Activated T-cell treated with anti-CD3 and anti-CD28 coated beads, Interleukin-2, amount 50 U/mL, for 4 hours (primary cell): Measurements from ENCODE around the gene EYS. TPM values are rescaled to one million over a fixed set of nuclear protein-coding genes. Genes with fewer than 3 reads are reported as not detected.
"Not testable (repeated sequence)": the region's sequence is repeated elsewhere in the genome, so short reads cannot be mapped to it uniquely, and the experiment has no call there.

Experiments
- ATAC-seq, 2 donors: fragments of 200-7000 bp; cut with Tn5 transposase; one replicate each; pipeline ENCODE4 v1.10.0; 2021
- DNase-seq: peaks from one replicate; pipeline ENCODE4 v3.0.0-alpha.2; 2020
- H3K27me3 Mint-ChIP-seq: one replicate; pipeline ENCODE4 v1.8.0; 2021; ENCODE audit warnings: low read depth, mixed read lengths
- H3K36me3 Mint-ChIP-seq: one replicate; pipeline ENCODE4 v1.8.0; 2022; ENCODE audit warnings: mixed read lengths; ENCODE audit not compliant: insufficient read depth
- H3K4me1 Mint-ChIP-seq: one replicate; pipeline ENCODE4 v1.8.0; 2021; ENCODE audit warnings: low read depth, mixed read lengths
- H3K4me3 Mint-ChIP-seq: one replicate; pipeline ENCODE4 v1.8.0; 2021; ENCODE audit warnings: mild to moderate bottlenecking, moderate library complexity, mixed read lengths
- H3K9me3 Mint-ChIP-seq: one replicate; pipeline ENCODE4 v1.8.0; 2021; ENCODE audit warnings: mixed read lengths
- total RNA-seq, 3 donors: library from RNA; stranded (reverse); gene quantifications; one replicate each; pipeline ENCODE4 v1.2.1, GENCODE V29; 2021

EYS gene
- total RNA-seq, 3 donors from 2014 or later: not detected

DNA sequence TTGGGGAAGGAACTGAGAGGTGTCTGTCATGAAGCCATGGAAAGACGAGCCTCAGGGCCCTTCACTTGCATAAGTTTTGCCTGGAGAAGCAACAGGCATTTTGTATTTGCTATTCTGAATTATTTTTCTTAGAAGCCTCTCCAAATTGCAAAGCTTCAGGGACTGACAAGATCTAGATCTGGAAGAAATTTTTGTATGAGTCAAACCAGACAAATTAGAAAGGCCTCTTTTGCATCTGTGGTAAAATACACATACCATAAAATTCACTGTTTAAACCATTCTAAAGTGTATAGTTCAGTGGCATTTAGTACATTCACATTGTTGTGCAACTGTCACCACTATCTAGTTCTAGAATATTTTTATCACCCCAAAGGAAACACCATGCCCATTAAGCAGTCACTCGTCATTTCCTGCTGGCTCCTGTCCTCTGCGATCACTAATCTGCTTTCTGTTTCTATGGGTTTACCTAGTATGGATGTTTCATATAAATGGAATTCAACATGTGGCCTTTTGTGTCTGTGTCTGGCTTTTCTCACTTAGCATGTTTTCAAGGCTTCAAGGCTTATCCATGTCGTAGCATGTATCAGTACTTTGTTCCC is 1802.3 kb downstream of the EYS start:
- DNase-seq (no peak), ATAC-seq (no peak)
- Mint-ChIP-seq H3K36me3 (no peaks in the 10 kb centered on the region), H3K4me3 (no peak overlapping the region), H3K4me1 (no peaks in the 10 kb centered on the region), H3K9me3 (no peaks in the 10 kb centered on the region), H3K27me3 (no peaks in the 10 kb centered on the region)

DNA sequence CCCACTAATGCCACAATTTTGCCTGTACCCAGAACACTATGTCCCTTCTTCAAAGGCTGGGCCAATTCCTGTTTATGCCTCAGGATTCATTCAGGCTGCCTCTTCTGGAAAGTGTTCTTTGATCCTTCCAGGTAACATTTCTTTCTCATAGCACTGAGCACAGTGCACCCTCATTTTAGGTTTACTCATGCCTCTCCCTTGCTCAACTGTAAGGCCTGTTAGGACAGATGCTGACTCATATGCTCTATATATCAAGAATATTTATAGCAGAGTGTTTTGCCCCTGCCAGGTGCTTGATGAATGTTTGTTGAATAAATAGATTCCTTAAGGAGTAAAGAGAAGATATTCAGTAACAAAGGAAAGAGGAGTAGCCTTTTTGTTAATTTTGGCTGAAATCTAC is 1807.5 kb downstream of the EYS start:
- no peak for DNase-seq
- Mint-ChIP-seq H3K36me3 (no peaks in the 10 kb centered on the region), H3K4me1 (no peaks in the 10 kb centered on the region), H3K9me3 (no peaks in the 10 kb centered on the region), H3K4me3 (no peak overlapping the region), H3K27me3 (no peaks in the 10 kb centered on the region)
- ATAC-seq: no peak

DNA sequence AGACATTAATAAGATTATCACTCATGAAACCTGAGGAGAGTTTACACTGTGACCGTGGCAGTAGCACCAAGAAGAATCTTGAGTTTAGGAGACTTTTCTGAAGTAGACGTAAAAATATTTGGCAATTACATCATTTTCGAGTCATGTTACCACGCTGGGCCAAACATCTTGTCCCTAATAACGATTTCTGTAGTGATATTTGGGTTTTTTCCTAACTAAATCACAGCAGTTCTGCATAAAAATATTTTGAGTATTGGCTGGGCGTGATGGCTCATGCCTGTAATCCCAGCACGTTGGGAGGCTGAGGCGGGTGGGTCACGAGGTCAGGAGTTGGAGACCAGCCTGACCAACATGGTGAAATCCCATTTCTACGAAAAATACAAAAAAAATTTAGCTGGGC is 1809.1 kb downstream of the EYS start:
- Mint-ChIP-seq H3K36me3 (no peaks in the 10 kb centered on the region), H3K27me3 (no peaks in the 10 kb centered on the region), H3K4me3 (no peak overlapping the region), H3K4me1 (no peaks in the 10 kb centered on the region), H3K9me3 (no peaks in the 10 kb centered on the region)
- ATAC-seq: no peak
- no peak for DNase-seq

DNA sequence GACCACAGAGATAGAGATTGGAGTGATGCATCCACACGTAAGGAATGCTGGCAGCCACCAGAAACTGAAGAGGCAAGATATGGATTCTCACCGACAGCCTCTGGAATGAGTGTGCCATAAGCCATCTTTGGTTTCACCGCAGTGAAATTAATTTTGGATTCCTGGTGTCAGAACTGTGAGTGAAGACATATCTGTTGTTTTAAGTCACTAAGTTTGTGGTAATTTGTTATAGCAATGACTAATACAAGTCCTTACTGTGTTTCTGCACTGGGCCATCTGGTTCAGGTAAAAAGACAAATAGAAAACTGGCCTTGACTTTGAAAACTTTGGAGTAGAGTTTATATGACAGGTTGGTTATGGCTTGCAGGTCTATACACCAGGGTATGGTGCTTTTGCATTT is 1809.6 kb downstream of the EYS start:
- no peaks in the 10 kb centered on the region for H3K4me1 Mint-ChIP-seq
- no peak for DNase-seq
- no peaks in the 10 kb centered on the region for H3K9me3 Mint-ChIP-seq
- no peaks in the 10 kb centered on the region for H3K27me3 Mint-ChIP-seq
- no peak for ATAC-seq
- H3K36me3 Mint-ChIP-seq: no peaks in the 10 kb centered on the region
- H3K4me3 Mint-ChIP-seq: no peak overlapping the region

DNA sequence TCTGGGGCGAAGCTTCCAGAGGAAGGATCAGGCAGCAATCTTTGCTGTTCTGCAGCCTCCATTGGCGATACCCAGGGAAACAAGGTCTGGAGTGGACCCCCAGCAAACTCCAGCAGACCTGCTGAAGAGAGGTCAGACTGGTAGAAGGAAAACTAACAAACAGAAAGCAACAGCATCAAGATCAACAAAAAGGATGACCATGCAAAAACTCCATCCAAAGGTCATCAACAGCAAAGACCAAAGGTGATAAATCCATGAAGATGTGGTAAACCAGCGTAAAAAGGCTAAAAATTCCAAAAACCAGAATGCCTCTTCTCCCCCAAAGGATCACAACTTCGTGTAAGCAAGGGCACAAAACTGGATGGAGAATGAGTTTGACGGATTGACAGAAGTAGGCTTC is 1818.6 kb downstream of the EYS start:
- no peaks in the 10 kb centered on the region for H3K9me3 Mint-ChIP-seq
- H3K36me3 Mint-ChIP-seq: no peaks in the 10 kb centered on the region
- no peak overlapping the region for H3K4me3 Mint-ChIP-seq
- ATAC-seq (no peak), DNase-seq (no peak)
- no peaks in the 10 kb centered on the region for H3K4me1 Mint-ChIP-seq
- peaks cover 1% of the 10 kb centered on the region for H3K27me3 Mint-ChIP-seq

DNA sequence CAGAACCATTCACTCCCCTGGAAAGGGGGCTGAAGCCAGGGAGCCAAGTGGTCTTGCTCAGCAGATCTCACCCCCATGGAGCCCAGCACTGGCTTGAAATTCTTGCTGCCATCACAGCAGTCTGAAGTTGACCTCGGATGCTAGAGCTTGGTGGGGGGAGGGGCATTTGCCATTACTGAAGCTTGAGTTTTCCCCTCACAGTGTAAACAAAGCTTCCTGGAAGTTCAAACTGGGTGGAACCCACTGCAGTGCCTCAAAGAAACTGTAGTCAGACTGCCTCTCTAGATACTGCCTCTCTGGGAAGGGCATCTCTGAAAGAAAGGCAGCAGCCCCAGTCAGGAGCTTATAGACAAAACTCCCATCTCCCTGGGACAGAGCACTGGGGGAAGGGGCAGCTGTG is 1819.2 kb downstream of the EYS start:
- not testable (repeated sequence) for H3K4me1 Mint-ChIP-seq, H3K9me3 Mint-ChIP-seq, DNase-seq, H3K27me3 Mint-ChIP-seq, H3K4me3 Mint-ChIP-seq, H3K36me3 Mint-ChIP-seq, ATAC-seq

DNA sequence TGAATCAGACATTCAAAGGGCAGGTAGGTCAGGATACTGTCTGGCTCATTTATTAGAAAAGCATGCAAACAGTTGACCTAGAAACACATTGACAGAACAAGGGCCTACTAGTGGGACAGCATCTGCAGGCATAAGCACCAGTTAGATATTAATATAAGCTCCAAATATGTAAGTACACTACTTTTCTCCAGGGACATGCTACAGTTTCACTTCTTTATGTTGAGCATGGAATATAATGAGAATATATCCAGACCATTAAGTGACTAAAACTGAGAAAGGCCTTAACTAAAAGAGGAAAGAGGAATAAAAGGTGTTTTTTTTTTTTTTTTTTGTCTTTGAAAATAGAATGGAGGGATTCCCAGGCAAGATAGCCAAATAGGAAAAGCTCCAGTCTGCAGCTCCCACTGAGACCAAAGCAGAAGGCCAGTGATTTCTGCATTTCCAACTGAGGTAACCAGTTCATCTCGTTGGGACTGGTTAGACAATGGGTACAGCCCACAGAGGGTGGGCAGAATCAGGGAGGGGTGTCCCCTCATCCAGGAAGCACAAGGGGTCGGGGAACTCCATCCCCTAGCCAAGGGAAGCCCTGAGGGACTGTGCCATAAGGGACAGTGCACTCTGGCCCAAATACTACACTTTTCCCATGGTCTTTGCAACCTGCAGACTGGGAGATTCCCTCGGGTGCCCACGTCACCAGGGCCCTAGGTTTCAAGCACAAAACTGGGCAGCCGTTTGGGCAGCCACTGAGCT is 1819.8 kb downstream of the EYS start:
- Mint-ChIP-seq H3K9me3 (no peaks in the 10 kb centered on the region), H3K4me1 (no peaks in the 10 kb centered on the region), H3K36me3 (no peaks in the 10 kb centered on the region), H3K4me3 (no peak overlapping the region), H3K27me3 (peaks cover 1% of the 10 kb centered on the region)
- ATAC-seq: no peak
- no peak for DNase-seq

DNA sequence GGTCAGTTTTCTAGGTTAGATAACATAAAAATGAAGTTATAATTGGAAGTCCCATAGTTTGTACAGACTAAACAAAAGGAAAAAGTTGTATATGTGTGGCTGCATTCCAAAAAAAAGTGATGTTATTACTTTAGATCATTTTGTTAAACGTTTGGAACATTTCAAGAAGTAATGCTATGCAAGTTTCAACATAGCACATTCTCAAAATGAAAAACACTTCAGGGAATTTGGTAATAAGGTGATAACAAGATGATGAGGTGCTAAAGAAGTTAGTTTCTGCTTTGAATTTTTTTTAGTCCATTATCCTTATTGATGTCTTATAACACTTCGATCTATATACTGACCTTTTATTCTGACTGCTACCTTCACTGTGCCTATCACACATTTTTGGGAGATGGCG is 1820.7 kb downstream of the EYS start:
- no peaks in the 10 kb centered on the region for H3K9me3 Mint-ChIP-seq
- H3K4me3 Mint-ChIP-seq: no peak overlapping the region
- H3K36me3 Mint-ChIP-seq: no peaks in the 10 kb centered on the region
- DNase-seq (no peak), ATAC-seq (no peak)
- peaks cover 1% of the 10 kb centered on the region for H3K27me3 Mint-ChIP-seq
- no peaks in the 10 kb centered on the region for H3K4me1 Mint-ChIP-seq

DNA sequence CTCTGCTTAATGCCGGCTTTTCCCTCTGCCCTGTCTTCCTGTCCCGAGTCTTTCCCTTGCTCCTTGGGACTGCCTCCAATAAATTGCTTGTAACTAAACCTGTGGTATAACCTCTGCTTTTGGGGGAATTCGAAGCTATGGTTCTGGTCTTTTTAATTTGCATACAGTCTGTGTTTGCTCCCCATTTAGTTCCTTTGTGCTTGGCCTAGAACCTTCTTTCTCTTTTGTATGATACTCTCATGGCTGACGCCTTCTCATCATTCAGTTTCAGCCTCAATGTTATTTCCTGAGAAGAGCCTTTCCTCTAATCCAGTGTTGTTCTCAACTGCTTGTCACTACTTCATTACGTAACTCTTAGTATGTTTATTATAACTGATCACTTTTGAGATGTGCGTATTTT is 1823.4 kb downstream of the EYS start:
- Mint-ChIP-seq H3K9me3 (no peaks in the 10 kb centered on the region), H3K27me3 (peaks cover 1% of the 10 kb centered on the region), H3K4me3 (no peak overlapping the region), H3K36me3 (no peaks in the 10 kb centered on the region), H3K4me1 (no peaks in the 10 kb centered on the region)
- ATAC-seq (no peak), DNase-seq (no peak)

DNA sequence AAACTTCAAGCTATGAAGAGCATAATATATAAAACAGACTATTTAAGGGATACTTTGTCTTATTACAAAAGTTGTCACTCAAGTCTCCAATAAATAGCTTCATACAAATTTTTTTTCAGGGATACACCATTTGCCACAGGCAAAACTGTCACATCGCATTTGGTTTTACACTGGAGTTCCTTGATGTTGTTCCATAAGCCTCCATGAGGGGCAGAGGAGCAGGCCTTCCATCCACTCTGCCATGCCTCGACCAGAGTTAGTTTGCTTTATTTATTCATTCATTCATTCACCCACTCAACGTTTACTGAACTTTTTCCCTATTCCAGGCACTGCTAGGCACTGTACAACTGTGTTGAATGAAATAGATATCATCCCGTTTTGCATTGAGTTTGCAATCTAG is 1824.8 kb downstream of the EYS start:
- DNase-seq (no peak), ATAC-seq (no peak)
- no peaks in the 10 kb centered on the region for H3K9me3 Mint-ChIP-seq
- no peaks in the 10 kb centered on the region for H3K36me3 Mint-ChIP-seq
- no peaks in the 10 kb centered on the region for H3K27me3 Mint-ChIP-seq
- no peaks in the 10 kb centered on the region for H3K4me1 Mint-ChIP-seq
- no peak overlapping the region for H3K4me3 Mint-ChIP-seq

DNA sequence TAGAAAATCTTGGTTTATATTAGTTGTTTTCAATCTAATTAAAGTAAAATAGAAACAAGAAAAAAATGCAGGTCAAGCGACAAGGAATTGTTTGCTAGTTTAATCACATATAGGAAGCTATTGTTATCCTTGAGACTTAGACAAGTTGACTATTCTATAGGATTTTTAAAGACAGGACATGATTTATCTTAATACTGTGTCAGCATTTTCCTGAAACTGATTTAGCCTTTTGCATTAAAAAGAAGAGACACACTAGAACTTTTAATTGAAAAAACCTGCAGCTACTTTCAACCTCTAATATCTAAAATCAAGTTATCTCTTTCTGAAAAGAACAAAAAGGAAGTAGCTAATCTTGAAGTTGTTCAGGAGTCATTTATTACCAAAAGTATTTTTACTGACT is 1825.2 kb downstream of the EYS start:
- DNase-seq (no peak), ATAC-seq (no peak)
- no peaks in the 10 kb centered on the region for H3K9me3 Mint-ChIP-seq
- H3K27me3 Mint-ChIP-seq: no peaks in the 10 kb centered on the region
- no peaks in the 10 kb centered on the region for H3K4me1 Mint-ChIP-seq
- no peak overlapping the region for H3K4me3 Mint-ChIP-seq
- no peaks in the 10 kb centered on the region for H3K36me3 Mint-ChIP-seq

DNA sequence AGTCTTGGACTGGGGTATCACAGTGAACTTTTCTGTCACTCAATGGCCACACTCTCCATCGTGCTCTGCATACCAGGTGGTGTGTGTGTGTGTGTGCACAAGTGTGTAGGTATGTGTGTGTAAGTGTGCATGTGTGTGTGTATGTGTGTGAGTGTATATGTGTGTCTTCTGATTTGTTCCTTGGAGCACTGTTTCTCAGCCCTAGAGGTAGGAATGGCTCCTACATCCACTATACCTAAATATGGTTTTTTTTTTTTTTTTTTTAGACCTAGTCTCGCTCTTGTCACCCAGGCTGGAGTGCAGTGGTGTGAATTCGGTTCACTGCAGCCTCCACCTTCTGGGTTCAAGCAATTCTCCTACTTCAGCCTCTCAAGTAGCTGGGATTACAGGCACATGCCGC is 1834.8 kb downstream of the EYS start:
- H3K4me1 Mint-ChIP-seq: no peaks in the 10 kb centered on the region
- no peak overlapping the region for H3K4me3 Mint-ChIP-seq
- peaks cover 4% of the 10 kb centered on the region for H3K9me3 Mint-ChIP-seq
- no peaks in the 10 kb centered on the region for H3K36me3 Mint-ChIP-seq
- no peaks in the 10 kb centered on the region for H3K27me3 Mint-ChIP-seq
- DNase-seq: no peak
- ATAC-seq: no peak

DNA sequence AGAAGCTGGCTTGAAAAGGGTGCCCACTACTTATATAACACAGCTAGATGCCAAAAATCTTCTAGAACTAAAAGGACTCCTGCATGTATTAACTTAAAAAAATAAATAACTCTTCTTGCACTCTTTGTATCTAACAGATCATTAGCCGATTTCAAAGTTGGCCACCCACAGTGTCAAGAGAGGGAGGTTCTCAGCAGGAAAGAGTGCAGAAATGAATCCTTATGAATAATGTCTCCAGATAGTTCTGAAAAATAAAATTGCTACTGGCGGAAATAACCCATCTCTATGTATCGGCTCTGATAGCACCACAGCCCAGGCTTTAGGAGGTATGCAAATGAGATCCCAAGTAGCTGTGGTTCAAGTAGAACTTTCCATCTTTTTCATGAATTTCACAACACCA is 1838.7 kb downstream of the EYS start:
- ATAC-seq (no peak), DNase-seq (no peak)
- H3K9me3 Mint-ChIP-seq: peaks cover 4% of the 10 kb centered on the region
- no peaks in the 10 kb centered on the region for H3K27me3 Mint-ChIP-seq
- H3K36me3 Mint-ChIP-seq: no peaks in the 10 kb centered on the region
- no peaks in the 10 kb centered on the region for H3K4me1 Mint-ChIP-seq
- H3K4me3 Mint-ChIP-seq: no peak overlapping the region

DNA sequence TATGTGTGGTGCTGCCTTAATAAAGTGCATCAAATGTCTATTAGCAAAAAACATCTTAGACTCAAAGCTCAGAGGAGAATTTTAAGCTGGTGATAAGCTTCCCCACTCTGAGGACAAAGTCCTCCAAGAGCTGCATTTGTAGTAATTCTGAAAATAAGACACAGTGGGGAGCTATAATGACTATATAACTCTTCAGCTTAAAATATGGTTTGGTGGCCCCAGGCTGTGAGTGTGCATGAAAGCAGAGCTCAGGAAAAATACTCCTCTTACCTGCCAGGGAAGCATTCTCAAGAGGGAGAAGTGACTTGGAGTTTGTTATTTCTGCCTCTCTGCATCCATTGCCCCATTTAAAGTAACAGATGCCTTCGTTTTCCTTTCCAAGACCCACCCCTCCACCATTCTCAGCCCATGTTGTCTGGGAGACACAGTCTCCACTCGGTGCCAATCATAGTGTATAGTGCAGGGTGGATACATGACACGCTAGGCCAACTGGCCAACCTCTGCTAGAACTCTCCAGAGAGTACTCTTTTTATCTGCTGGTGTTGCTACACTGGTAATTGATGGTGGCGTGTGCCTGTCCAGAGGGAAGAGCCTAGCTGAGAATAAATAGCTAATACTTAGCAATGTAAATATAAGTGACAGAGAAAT is 1842.2 kb downstream of the EYS start:
- H3K9me3 Mint-ChIP-seq: no peaks in the 10 kb centered on the region
- no peaks in the 10 kb centered on the region for H3K4me1 Mint-ChIP-seq
- DNase-seq: no peak

DNA sequence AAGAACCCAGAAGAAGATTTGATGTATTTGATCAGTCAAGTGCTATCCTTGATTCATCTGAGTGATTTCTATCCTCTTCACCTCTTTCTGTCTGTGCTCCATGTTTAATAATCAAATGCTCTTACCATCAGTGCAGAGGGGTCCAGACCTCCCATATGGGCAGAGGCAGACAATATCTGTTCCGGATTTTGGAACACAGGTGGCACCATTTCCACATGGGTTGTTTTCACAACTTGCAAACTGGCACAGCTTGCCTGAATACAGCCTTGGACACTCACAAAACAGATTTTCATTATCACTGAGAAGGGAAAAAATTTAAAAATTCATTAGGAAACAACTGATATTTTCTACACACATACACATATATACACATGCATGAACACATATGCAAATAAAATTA is 1843.0 kb downstream of the EYS start:
- Mint-ChIP-seq H3K9me3 (no peaks in the 10 kb centered on the region), H3K27me3 (no peaks in the 10 kb centered on the region), H3K4me1 (no peaks in the 10 kb centered on the region), H3K4me3 (no peak overlapping the region), H3K36me3 (no peaks in the 10 kb centered on the region)
- DNase-seq (no peak), ATAC-seq (no peak)

More for the DNA sequence above, 1842.2 kb downstream of the EYS start:
- ATAC-seq: no peak
- Mint-ChIP-seq H3K4me3 (no peak overlapping the region), H3K36me3 (no peaks in the 10 kb centered on the region), H3K27me3 (no peaks in the 10 kb centered on the region)
